ENCODE measurements around the gene KLK11.

DNA sequence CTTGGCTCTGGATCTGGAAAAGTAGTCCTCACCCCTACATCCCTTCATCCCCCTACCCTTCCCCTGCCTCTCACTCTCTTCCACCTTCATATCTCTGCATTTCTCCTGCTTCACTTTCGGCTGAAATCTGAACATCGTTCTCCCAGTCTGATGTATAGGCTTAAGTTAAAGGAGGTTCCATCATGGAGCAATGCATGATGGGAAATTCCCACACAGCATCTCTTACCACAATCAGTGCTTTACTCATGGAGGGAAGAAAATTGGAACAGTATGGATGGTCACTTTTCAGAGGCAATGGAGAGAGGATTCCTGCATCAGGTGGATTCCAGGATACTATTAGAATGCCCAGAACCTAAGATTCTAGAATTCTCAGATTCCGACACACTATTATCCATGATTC is 18.9 kb downstream of the KLK11 start:
- TF ChIP-seq, protein P1, sequence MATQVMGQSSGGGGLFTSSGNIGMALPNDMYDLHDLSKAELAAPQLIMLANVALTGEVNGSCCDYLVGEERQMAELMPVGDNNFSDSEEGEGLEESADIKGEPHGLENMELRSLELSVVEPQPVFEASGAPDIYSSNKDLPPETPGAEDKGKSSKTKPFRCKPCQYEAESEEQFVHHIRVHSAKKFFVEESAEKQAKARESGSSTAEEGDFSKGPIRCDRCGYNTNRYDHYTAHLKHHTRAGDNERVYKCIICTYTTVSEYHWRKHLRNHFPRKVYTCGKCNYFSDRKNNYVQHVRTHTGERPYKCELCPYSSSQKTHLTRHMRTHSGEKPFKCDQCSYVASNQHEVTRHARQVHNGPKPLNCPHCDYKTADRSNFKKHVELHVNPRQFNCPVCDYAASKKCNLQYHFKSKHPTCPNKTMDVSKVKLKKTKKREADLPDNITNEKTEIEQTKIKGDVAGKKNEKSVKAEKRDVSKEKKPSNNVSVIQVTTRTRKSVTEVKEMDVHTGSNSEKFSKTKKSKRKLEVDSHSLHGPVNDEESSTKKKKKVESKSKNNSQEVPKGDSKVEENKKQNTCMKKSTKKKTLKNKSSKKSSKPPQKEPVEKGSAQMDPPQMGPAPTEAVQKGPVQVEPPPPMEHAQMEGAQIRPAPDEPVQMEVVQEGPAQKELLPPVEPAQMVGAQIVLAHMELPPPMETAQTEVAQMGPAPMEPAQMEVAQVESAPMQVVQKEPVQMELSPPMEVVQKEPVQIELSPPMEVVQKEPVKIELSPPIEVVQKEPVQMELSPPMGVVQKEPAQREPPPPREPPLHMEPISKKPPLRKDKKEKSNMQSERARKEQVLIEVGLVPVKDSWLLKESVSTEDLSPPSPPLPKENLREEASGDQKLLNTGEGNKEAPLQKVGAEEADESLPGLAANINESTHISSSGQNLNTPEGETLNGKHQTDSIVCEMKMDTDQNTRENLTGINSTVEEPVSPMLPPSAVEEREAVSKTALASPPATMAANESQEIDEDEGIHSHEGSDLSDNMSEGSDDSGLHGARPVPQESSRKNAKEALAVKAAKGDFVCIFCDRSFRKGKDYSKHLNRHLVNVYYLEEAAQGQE (IDR thresholded peaks at IDR 0.05; ENCODE audit: insufficient read depth in 1 of 2, low read depth in 2 of 2, low read length in 1 of 2), result no peak
- TF ChIP-seq, protein P2, sequence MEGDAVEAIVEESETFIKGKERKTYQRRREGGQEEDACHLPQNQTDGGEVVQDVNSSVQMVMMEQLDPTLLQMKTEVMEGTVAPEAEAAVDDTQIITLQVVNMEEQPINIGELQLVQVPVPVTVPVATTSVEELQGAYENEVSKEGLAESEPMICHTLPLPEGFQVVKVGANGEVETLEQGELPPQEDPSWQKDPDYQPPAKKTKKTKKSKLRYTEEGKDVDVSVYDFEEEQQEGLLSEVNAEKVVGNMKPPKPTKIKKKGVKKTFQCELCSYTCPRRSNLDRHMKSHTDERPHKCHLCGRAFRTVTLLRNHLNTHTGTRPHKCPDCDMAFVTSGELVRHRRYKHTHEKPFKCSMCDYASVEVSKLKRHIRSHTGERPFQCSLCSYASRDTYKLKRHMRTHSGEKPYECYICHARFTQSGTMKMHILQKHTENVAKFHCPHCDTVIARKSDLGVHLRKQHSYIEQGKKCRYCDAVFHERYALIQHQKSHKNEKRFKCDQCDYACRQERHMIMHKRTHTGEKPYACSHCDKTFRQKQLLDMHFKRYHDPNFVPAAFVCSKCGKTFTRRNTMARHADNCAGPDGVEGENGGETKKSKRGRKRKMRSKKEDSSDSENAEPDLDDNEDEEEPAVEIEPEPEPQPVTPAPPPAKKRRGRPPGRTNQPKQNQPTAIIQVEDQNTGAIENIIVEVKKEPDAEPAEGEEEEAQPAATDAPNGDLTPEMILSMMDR (IDR thresholded peaks at IDR 0.05), result no peak
- TF ChIP-seq SIN3A (IDR thresholded peaks at IDR 0.05; ENCODE audit: borderline replicate concordance, insufficient read depth, low read depth, low read length), result no peak

Data from Panc1 (cell line).